GM21528 (cell line): Measurements from ENCODE around the gene PDE11A.

Experiments used
- ATAC-seq: cut with Tn5 transposase; IDR thresholded peaks from one replicate; pipeline ENCODE4 v1.9.1; 2021; ENCODE audit warnings: mild to moderate bottlenecking, moderate library complexity; ENCODE audit not compliant: unreplicated experiment, low FRiP score

The PDE11A gene

GRCh38 chr2:177733322-177733855, 339.2 kb downstream of the PDE11A start:
- ATAC-seq = no peak

GRCh38 chr2:177731384-177731783, 341.2 kb downstream of the PDE11A start:
- ATAC-seq = no peak

GRCh38 chr2:177730792-177731191, 341.8 kb downstream of the PDE11A start:
- no peak for ATAC-seq

GRCh38 chr2:177730363-177730762, 342.2 kb downstream of the PDE11A start:
- no peak for ATAC-seq

- no peak for ATAC-seq
Measured at GRCh38 chr2:177728920-177729319, 343.7 kb downstream of the PDE11A start.

GRCh38 chr2:177728399-177728765, 344.2 kb downstream of the PDE11A start:
- no peak for ATAC-seq

GRCh38 chr2:177727577-177728398, 344.8 kb downstream of the PDE11A start:
- ATAC-seq = no peak

- ATAC-seq = no peak
Measured at GRCh38 chr2:177726931-177727348, 345.6 kb downstream of the PDE11A start.

GRCh38 chr2:177724398-177725287, 347.9 kb downstream of the PDE11A start:
- no peak for ATAC-seq

GRCh38 chr2:177723235-177723634, 349.3 kb downstream of the PDE11A start:
- ATAC-seq = no peak

GRCh38 chr2:177721818-177722567, 350.6 kb downstream of the PDE11A start:
- no peak for ATAC-seq

- no peak for ATAC-seq
Measured at GRCh38 chr2:177721087-177721486, 351.5 kb downstream of the PDE11A start.

GRCh38 chr2:177717831-177718618, 354.6 kb downstream of the PDE11A start:
- no peak for ATAC-seq

GRCh38 chr2:177716484-177716883, 356.1 kb downstream of the PDE11A start:
- ATAC-seq = no peak

GRCh38 chr2:177715771-177716170, 356.8 kb downstream of the PDE11A start:
- ATAC-seq = no peak

GRCh38 chr2:177714704-177715103, 357.9 kb downstream of the PDE11A start:
- no peak for ATAC-seq

GRCh38 chr2:177712462-177712861, 360.1 kb downstream of the PDE11A start:
- ATAC-seq = no peak

- ATAC-seq = no peak
Measured at GRCh38 chr2:177711483-177712265, 360.9 kb downstream of the PDE11A start.

- ATAC-seq = no peak
Measured at GRCh38 chr2:177710889-177711288, 361.7 kb downstream of the PDE11A start.
